Astrocyte (in vitro differentiated cells and primary cell): Measurements from ENCODE around the gene CSMD2.

Source experiments
- EZH2 ChIP-seq: IDR thresholded peaks from 2 replicates; pipeline ENCODE4 v1.6.1; 2012; ENCODE audit warnings: mild to moderate bottlenecking, low read length, inconsistent platforms; ENCODE audit not compliant: insufficient read depth
- TF ChIP-seq, protein P1 (sequence below): IDR thresholded peaks from 2 replicates; pipeline ENCODE4 v1.5.1; 2011; ENCODE audit warnings: low read depth, mild to moderate bottlenecking, inconsistent platforms, low read length, moderate library complexity; ENCODE audit not compliant: insufficient read depth

GRCh38 chr1:33768106-33768505, 396.9 kb downstream of the CSMD2 start:
- TF ChIP-seq, protein P1, sequence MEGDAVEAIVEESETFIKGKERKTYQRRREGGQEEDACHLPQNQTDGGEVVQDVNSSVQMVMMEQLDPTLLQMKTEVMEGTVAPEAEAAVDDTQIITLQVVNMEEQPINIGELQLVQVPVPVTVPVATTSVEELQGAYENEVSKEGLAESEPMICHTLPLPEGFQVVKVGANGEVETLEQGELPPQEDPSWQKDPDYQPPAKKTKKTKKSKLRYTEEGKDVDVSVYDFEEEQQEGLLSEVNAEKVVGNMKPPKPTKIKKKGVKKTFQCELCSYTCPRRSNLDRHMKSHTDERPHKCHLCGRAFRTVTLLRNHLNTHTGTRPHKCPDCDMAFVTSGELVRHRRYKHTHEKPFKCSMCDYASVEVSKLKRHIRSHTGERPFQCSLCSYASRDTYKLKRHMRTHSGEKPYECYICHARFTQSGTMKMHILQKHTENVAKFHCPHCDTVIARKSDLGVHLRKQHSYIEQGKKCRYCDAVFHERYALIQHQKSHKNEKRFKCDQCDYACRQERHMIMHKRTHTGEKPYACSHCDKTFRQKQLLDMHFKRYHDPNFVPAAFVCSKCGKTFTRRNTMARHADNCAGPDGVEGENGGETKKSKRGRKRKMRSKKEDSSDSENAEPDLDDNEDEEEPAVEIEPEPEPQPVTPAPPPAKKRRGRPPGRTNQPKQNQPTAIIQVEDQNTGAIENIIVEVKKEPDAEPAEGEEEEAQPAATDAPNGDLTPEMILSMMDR, result no peak
- no peak for TF ChIP-seq EZH2
